Epithelial cell of proximal tubule (primary cell): ENCODE measurements around the gene MEF2C. TPM values are rescaled to one million over a fixed set of nuclear protein-coding genes. Genes with fewer than 3 reads are reported as not detected.

Experiments
- DNase-seq: peaks from one replicate; pipeline ENCODE4 v3.0.0-alpha.2; 2011; ENCODE audit warnings: low read depth
- H3K4me3 ChIP-seq: 2 replicates; pipeline ENCODE4 v1.5.1; 2011; ENCODE audit warnings: low read depth, mild to moderate bottlenecking, low read length
- total RNA-seq: library from RNA; depleted of rRNA; stranded (reverse); fragments of >200 nt; gene quantifications from 2 replicates; pipeline ENCODE4 v1.2.3, GENCODE V29; 2015
- TF ChIP-seq, protein P1 (sequence below): conservative IDR thresholded peaks from 2 replicates; pipeline ENCODE4 v1.5.1; 2012; ENCODE audit warnings: low read depth, mild to moderate bottlenecking, low read length

MEF2C gene
- total RNA-seq = 1.6 and 6.3 TPM in 2 replicates

DNA sequence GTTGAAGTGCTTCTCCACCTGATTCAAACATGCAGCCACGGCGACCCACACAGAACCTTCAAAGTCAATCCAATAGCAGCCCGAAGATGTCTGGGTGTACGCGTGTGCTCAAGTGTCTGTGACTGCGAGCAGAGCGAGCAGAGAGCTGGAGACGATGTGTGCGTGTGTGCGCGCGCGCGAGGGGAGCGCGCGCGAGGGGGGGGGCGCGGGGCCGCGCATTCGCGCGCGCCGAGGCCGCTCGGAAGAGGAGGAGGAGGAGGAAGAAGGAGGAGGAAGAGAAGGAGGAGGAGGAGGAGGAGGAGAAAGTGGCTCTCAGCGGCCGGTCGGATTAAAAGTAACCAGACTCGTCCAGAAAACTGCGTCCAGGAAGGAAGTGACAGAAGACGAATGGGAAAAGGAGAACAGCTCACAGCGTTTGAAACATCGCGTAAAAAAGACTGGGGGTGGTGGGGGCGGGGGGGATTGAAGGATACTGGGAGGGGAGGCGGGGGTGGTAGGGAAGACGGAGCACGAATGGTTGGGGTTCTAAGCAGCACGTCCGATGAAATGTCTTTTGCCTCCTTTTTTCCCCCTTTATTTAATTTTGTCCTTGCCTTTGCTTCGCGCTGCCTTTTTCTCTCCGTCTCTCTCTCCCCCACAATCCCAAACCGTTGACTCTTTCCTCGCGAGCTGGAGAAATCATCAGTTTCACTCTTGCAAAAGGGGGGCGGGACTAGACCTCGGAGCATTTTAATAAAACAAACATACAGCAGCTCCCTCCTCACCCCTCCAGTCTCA is at the start of gene MEF2C:
MEF2C (minus strand) TSS at position 126 of the 777 bp plus-strand sequence. CDS start 59,396 bp downstream, outside the sequence.
- peak within 1 kb of the TSS; percentile 69 for H3K4me3 ChIP-seq
- DNase-seq = peak; percentile 12
- TF ChIP-seq, protein P1, sequence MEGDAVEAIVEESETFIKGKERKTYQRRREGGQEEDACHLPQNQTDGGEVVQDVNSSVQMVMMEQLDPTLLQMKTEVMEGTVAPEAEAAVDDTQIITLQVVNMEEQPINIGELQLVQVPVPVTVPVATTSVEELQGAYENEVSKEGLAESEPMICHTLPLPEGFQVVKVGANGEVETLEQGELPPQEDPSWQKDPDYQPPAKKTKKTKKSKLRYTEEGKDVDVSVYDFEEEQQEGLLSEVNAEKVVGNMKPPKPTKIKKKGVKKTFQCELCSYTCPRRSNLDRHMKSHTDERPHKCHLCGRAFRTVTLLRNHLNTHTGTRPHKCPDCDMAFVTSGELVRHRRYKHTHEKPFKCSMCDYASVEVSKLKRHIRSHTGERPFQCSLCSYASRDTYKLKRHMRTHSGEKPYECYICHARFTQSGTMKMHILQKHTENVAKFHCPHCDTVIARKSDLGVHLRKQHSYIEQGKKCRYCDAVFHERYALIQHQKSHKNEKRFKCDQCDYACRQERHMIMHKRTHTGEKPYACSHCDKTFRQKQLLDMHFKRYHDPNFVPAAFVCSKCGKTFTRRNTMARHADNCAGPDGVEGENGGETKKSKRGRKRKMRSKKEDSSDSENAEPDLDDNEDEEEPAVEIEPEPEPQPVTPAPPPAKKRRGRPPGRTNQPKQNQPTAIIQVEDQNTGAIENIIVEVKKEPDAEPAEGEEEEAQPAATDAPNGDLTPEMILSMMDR = no peak

DNA sequence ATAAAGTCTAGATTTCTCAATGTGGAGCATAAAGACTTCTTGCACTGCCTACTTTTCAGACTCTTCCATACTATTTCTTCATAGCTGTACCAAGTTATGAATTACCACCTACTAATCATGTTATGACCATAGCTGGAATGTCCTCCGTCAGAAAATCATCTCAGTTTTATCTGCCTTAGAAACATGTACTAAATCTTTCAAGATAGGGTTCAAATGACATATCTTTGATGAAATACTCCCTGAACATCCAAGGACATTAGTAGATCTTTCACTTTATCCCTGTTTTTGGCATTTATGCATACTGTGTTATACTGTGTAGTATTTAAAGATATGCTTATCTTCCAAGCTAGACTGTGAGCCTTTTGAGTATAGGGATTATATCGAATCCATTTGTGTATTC is 49.6 kb upstream of the MEF2C start:
- H3K4me3 ChIP-seq = no peak overlapping the region
- no peak for DNase-seq
- TF ChIP-seq, protein P1 = no peak

DNA sequence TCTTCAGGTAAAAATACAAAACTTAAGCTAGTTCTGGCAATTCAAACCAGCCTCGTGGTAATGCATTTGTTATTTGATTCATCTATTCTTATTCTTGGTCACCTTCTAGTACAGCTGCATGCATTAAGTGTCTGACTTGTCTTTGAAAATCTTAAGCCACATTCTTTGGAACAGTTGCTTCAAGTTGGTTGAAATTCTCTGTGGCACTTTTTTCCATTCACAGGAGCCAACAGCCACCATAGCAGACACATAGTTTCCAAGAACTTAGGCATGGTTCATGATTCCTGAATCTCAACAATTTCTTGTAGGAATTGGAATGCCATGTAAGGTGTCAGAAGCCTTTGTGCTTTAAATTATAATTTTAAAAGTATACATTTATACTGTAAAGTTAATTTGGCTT is 47.4 kb upstream of the MEF2C start:
- TF ChIP-seq, protein P1 = no peak
- no peak for DNase-seq

DNA sequence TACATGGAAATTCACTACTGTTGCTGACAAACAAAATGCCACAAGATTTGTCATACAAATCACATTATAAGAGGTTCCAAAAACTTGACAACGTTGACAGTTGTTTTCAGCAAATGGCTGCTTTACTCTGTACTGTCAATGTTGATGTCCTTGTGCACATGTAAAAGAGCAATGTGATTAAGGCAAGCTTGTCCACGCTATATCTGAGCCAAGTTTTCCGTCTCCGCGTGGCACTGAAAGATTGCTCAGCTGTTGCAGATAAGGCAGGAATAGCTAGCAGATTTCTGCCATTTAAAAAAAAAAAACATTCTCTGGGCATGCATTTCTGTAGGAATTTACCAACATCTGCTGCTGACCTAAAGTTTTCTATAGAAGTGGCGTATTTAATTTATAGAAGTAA is 46.4 kb upstream of the MEF2C start:
- H3K4me3 ChIP-seq = no peak overlapping the region
- DNase-seq = no peak
- TF ChIP-seq, protein P1 = no peak

More for the DNA sequence above, 47.4 kb upstream of the MEF2C start:
- no peak overlapping the region for H3K4me3 ChIP-seq

DNA sequence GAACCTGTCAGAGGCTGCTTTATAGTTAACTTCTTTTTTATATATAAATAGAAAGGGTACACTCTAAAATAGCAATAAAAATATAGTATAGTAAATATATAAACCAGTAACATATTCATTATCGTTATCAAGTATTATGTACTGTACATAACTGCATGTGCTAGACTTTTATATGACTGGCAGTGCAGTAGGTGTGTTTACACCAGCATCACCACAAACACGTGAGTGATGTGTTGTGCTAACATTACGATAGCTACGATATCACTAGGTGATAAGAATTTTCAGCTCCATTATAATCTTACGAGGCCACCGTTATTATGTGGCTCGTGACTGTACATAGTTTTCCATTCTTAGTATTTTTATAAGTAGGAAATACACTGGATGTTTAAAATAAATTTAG is 43.8 kb upstream of the MEF2C start:
- no peak overlapping the region for H3K4me3 ChIP-seq
- DNase-seq = no peak
- TF ChIP-seq, protein P1 = no peak

DNA sequence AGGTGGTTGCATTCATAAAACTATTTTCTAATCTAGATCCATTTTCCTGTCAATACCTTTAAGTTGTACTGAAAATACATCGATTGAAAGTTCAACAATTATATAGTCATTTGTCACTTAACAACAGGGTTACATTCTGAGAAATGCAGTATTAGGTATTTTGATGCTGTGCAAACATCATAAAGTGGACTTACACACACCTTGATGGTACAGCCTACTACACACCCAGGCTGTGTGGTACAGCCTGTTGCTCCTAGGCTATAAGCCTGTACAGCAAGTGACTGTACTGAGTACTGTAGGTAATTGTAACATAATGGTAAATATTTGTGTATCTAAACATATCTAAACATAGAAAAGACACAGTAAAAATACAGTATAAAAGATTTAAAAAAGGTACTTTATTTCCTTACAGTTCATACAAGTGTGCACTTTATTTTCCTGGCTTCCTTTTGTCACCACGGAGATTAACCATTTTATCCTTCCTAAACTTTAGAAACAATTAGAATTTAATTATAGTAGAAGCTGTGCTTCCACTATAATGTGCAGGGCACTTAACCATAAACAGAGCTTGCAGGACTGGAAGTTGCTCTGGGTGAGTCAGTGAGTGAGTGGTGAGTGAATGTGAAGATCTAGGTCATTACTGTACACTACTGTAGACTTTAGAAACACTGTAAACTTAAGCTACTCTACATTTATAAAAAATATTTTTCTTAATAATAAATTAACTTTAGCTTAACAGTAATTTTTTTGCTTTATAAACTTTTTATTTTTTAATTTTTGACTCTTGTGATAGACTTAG is 42.9 kb upstream of the MEF2C start:
- DNase-seq = no peak
- TF ChIP-seq, protein P1 = no peak
- no peak overlapping the region for H3K4me3 ChIP-seq
